ENCODE results near the gene CHCHD5. TPM values are rescaled to one million over a fixed set of nuclear protein-coding genes. Genes with fewer than 3 reads are reported as not detected.

CHCHD5 gene
- total RNA-seq, 1 experiment from 2014 or later = 18.0 TPM

GRCh38 chr2:112627060-112628040 is 42.9 kb downstream of the CHCHD5 start:
- CTCF ChIA-PET = interaction anchor here (0.7 to 5.5 kb wide), 11 partner anchors 10 to 315 kb away, joined by 3 to 92 read pairs (median 4); partner anchors contain the start of genes CHCHD5 and SLC20A1
- peak overlapping the region; percentile 43 for H3K4me3 Mint-ChIP-seq (ENCODE audit: low read depth, unreplicated experiment)
- no peaks in the 10 kb centered on the region for H3K27me3 Mint-ChIP-seq (ENCODE audit: unreplicated experiment)
- H3K4me1 Mint-ChIP-seq (ENCODE audit: low read depth, unreplicated experiment) = peaks cover 68% of the 10 kb centered on the region
- TSS peak; percentile 93 for BruUV-seq (replicated peaks)
- peak overlapping the region; percentile 85 for H3K27ac Mint-ChIP-seq (ENCODE audit: unreplicated experiment)
- intact Hi-C loops (cut with micrococcal nuclease; ENCODE audit: unreplicated experiment) = loop anchor here (1.0 to 2.0 kb wide), 2 partner anchors 63 to 99 kb away; no protein-coding TSS in a partner anchor
- H3K36me3 Mint-ChIP-seq (ENCODE audit: insufficient read depth, unreplicated experiment) = peaks cover 11% of the 10 kb centered on the region
- H3K9me3 Mint-ChIP-seq (ENCODE audit: low read depth, unreplicated experiment) = no peaks in the 10 kb centered on the region
- peak; percentile 66 for DNase-seq
- TF ChIP-seq, protein P1, sequence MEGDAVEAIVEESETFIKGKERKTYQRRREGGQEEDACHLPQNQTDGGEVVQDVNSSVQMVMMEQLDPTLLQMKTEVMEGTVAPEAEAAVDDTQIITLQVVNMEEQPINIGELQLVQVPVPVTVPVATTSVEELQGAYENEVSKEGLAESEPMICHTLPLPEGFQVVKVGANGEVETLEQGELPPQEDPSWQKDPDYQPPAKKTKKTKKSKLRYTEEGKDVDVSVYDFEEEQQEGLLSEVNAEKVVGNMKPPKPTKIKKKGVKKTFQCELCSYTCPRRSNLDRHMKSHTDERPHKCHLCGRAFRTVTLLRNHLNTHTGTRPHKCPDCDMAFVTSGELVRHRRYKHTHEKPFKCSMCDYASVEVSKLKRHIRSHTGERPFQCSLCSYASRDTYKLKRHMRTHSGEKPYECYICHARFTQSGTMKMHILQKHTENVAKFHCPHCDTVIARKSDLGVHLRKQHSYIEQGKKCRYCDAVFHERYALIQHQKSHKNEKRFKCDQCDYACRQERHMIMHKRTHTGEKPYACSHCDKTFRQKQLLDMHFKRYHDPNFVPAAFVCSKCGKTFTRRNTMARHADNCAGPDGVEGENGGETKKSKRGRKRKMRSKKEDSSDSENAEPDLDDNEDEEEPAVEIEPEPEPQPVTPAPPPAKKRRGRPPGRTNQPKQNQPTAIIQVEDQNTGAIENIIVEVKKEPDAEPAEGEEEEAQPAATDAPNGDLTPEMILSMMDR (IDR thresholded peaks at IDR 0.05; ENCODE audit: unreplicated experiment) = no peak

DNA sequence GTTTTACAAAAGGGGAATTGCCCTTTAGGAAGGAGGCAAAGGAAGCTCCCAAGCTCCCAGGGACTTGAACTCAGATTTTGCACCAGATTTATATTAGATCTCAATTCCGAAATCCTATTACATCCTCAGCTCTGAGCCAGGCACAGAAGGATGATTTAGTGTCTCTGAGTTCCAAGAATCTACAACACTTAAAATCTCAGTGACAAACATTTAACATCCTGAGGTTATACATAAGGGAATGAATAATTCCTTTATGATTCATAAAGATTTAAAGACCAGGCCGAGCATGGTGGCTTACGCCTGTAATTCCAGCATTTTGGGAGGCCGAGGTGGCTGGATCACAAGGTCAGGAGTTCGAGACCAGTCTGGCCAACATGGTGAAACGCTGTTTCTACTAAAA is 44.8 kb downstream of the CHCHD5 start:
- TF ChIP-seq, protein P1 (IDR thresholded peaks at IDR 0.05; ENCODE audit: unreplicated experiment) = no peak
- peak overlapping the region; percentile 52 for H3K27ac Mint-ChIP-seq (ENCODE audit: unreplicated experiment)
- BruUV-seq (replicated peaks) = no TSS peak
- peaks cover 64% of the 10 kb centered on the region for H3K4me1 Mint-ChIP-seq (ENCODE audit: low read depth, unreplicated experiment)
- no peaks in the 10 kb centered on the region for H3K9me3 Mint-ChIP-seq (ENCODE audit: low read depth, unreplicated experiment)
- H3K27me3 Mint-ChIP-seq (ENCODE audit: unreplicated experiment) = no peaks in the 10 kb centered on the region
- no peak overlapping the region for H3K4me3 Mint-ChIP-seq (ENCODE audit: low read depth, unreplicated experiment)
- intact Hi-C loops (cut with micrococcal nuclease; ENCODE audit: unreplicated experiment) = no loop called here
- no peak for DNase-seq
- CTCF ChIA-PET = interaction anchor here (0.9 kb wide), 1 partner anchor 97 kb away, joined by 3 read pairs; no protein-coding TSS in a partner anchor
- peaks cover 11% of the 10 kb centered on the region for H3K36me3 Mint-ChIP-seq (ENCODE audit: insufficient read depth, unreplicated experiment)

GRCh38 chr2:112629823-112630222 is 45.4 kb downstream of the CHCHD5 start:
- H3K4me3 Mint-ChIP-seq (ENCODE audit: low read depth, unreplicated experiment) = no peak overlapping the region
- CTCF ChIA-PET = interaction anchor here (0.9 to 1.2 kb wide), 2 partner anchors 15 to 97 kb away, joined by 3 to 5 read pairs; no protein-coding TSS in a partner anchor
- DNase-seq = no peak
- H3K27ac Mint-ChIP-seq (ENCODE audit: unreplicated experiment) = peak overlapping the region; percentile 52
- no peaks in the 10 kb centered on the region for H3K9me3 Mint-ChIP-seq (ENCODE audit: low read depth, unreplicated experiment)
- H3K4me1 Mint-ChIP-seq (ENCODE audit: low read depth, unreplicated experiment) = peaks cover 58% of the 10 kb centered on the region
- no TSS peak for BruUV-seq (replicated peaks)
- H3K27me3 Mint-ChIP-seq (ENCODE audit: unreplicated experiment) = no peaks in the 10 kb centered on the region
- TF ChIP-seq, protein P1 (IDR thresholded peaks at IDR 0.05; ENCODE audit: unreplicated experiment) = no peak
- intact Hi-C loops (cut with micrococcal nuclease; ENCODE audit: unreplicated experiment) = no loop called here
- peaks cover 11% of the 10 kb centered on the region for H3K36me3 Mint-ChIP-seq (ENCODE audit: insufficient read depth, unreplicated experiment)

DNA sequence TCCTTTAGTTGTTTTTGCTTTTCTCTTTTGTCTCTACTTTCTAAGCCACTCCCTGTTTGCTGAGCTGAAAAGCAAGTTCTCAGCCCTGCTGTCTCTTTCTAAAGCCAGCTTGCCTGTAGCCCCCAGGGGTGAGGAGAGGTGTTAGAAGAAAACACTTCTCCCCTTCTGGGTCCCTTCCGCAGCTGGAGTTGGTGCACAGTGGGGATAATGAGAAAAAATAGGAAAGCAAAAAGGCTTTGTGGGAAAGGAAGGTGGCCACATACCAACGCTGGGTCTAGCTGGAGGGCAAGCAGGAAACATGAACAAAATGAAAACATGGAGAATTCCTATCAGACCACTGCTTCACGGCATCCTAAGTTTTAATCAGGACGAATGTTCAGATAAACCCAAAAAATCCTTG is 45.9 kb downstream of the CHCHD5 start:
- no peaks in the 10 kb centered on the region for H3K27me3 Mint-ChIP-seq (ENCODE audit: unreplicated experiment)
- H3K36me3 Mint-ChIP-seq (ENCODE audit: insufficient read depth, unreplicated experiment) = peaks cover 11% of the 10 kb centered on the region
- BruUV-seq (replicated peaks) = no TSS peak
- DNase-seq = no peak
- TF ChIP-seq, protein P1 (IDR thresholded peaks at IDR 0.05; ENCODE audit: unreplicated experiment) = no peak
- H3K4me1 Mint-ChIP-seq (ENCODE audit: low read depth, unreplicated experiment) = peaks cover 58% of the 10 kb centered on the region
- no peak overlapping the region for H3K4me3 Mint-ChIP-seq (ENCODE audit: low read depth, unreplicated experiment)
- peak overlapping the region; percentile 36 for H3K27ac Mint-ChIP-seq (ENCODE audit: unreplicated experiment)
- H3K9me3 Mint-ChIP-seq (ENCODE audit: low read depth, unreplicated experiment) = no peaks in the 10 kb centered on the region
- CTCF ChIA-PET = interaction anchor here (1.2 to 1.3 kb wide), 3 partner anchors 11 to 96 kb away, joined by 3 to 5 read pairs (median 5); no protein-coding TSS in a partner anchor
- intact Hi-C loops (cut with micrococcal nuclease; ENCODE audit: unreplicated experiment) = no loop called here

Measured in Calu3 (cell line).